Stimulated activated CD4-positive, alpha-beta T cell treated with anti-CD3 and anti-CD28 coated beads, Interleukin-4, amount 100 ng/mL, for 24 hours (primary cell): Measurements from ENCODE around the gene FEM1C.
A peak's percentile ranks its signal among the peaks of the same experiment; 100 is the strongest.

Experiments
- DNase-seq: peaks from one replicate; pipeline ENCODE4 v3.0.0-alpha.2; 2020

FEM1C gene

DNA sequence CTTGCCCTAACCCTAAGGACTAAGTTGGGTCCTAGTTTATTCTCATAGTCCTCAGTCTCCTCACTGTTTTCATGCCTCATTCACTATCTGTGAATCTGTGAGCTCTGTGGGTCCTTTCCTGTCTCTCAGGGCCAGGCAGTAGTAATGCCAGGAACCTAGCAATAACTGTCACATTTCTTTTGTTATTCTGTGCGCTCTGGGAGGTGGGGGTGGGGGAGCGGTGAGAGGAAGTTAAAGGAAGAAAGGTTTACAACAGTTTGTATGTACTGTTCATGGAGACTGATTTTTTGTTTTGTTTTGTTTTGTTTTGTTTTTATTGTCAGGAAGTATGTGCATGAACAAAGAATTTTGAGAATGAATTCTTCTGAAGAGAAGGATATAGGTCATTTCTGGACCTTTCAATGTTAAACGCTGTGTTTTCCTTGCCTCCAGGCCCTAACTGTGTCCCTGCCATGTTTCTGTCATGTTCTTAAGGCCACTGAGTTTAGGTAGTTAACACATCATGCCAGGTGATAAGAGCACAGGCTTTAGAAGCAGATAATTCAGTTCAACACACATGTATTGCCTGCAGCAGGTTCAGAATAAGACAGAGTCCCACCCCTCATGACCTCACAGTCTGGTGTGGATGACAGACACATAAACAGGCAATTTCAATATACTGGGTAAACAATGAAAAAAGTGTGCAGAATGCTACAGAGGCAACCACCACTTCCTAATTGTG is 13.3 kb upstream of the FEM1C start:
- DNase-seq: no peak

DNA sequence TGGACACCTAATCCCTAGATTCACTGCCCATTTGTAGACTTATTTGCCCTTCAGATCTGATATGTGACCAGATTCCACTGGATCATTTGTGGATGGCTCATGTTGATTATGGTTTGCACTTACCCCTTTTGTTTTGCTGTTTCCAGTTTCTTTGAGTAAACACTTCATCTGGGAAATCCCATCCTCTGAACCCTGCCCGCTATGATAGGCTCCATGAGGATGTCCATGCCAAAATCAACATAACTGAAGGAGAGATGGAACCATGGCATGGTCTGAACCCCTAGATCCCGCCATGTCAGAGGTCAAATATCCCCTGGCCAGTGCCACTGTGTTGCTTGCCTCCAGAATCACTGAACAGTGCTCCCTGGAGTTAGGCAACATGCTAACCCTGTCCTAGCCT is 11.7 kb upstream of the FEM1C start:
- DNase-seq: no peak

DNA sequence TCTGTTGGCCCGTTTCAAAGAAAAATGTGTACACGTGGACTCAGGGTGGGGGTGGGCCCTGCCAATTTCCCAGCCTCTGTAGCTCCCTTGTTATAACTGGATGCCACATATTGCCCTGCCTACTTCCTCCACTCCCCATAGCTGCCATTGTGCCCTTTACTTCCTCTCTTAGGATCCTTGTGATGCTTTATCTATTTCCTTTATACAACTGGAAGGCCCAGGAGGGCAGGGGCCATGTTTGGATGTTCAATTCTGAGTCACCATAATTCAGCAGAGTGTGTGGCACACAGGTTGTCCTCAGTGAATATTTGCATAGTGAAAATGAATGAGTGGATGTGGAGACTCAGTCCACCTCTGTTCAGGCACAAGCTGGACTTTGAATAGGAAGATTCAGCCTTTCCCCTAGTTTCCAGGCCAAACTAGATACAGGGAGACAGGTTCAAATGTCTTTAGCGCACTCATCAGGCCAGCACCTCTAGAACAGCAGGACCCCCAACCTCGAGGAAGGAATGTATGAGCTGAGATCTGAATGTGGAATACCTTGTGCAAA is 10.6 kb upstream of the FEM1C start:
- no peak for DNase-seq

- no peak for DNase-seq
These were observed 8.5 kb upstream of the FEM1C start for GRCh38 chr5:115553082-115553481.

- DNase-seq: no peak
These were observed 6.8 kb upstream of the FEM1C start for GRCh38 chr5:115551415-115551814.

DNA sequence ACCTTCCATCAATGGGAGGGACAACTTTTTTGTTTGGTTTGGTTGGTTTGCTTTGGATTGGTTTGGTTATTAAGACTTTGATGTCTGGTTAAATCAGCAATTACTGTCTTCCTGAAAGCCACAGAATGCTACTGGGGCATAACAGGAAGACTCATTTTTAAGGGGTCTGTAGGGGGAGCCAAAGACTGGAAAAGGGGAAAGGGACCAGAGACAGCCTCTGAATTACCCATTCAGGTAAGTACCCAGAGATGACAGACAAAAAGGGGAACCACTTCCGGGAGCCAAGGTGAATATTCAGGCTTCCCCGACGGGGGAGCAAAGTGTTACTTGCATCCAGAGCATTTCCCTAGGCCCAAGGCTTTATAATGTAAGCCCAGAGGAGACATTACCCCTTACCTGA is 4.6 kb upstream of the FEM1C start:
- no peak for DNase-seq

DNA sequence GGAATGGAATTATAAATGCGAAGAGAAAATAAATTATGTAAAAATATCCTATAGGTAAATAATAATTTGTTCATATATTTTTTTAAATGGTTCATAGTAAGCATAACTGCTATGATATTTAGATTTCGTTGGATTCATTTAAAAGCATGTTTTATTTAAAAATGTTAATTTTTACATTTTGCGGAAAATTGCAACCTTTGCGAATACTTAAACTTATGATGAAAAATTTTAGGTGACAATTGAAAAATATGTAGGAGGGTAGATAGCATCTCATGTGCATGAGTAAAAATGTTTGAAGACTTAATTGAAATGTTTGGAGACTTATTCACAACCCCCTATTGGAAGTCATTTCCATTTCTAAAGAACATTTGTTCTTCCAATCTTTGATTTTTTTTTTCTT is 4.1 kb upstream of the FEM1C start:
- DNase-seq: no peak

DNA sequence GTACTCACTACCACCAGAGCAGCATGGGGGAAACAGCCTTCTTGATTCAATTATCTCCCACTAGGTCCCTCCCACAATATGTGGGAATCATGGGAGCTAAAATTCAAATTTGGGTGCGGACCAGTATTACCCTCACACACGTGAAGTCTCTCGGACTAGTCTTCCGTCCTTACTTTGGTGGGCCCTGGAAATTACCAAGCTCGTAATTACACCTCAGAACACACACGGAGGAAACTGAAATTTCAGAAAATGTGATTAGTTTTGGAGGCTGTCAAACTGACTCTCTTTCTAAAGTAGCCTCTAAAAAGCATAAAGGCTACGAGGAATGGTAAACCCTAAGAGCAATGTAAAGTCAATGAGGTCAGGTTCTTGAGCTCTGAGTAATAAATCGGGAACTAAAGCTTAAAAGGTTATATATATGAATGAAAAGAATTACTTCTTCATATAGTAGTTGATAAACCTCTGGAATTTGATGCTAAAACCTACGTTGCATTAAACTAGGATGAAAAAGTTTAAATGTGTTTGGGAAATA is 842 bp upstream of the FEM1C start:
- DNase-seq: no peak

- peak; percentile 54 for DNase-seq
These were observed 536 bp downstream of the FEM1C start for GRCh38 chr5:115544043-115544435.

- DNase-seq: peak; percentile 58
These were observed 1.1 kb downstream of the FEM1C start for GRCh38 chr5:115543365-115544042.

DNA sequence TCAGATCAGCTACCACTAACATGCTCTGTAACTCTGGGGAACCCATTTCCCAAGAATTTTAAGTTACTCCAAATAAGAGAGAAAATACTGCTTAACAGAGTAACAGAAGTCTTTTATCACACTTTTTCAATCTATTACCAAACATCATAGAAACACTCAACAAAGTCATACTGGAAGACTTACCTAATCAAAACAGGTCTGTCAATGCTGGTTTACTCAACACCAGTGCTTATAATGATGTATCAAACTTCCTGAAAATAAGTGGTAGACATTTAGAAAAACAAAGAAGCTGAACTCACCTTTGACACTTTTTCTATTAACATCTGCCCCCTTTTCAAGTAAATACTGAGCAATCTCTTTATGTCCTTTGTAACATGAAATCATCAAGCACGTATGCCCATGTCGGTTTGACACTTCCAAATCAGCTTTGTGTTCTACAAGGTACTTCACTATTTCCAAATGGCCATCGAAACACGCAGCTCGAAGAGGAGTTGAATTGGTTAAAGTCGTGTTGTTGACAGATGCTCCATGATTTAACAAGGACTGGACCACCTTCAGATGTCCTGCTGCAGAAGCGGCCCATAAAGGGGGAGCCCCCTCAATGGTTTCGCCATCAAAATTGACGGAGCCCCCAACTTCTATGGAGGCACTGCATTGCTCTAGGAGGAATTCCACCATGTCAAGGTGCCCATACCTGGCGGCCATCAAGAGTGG is 1.8 kb downstream of the FEM1C start:
- no peak for DNase-seq

DNA sequence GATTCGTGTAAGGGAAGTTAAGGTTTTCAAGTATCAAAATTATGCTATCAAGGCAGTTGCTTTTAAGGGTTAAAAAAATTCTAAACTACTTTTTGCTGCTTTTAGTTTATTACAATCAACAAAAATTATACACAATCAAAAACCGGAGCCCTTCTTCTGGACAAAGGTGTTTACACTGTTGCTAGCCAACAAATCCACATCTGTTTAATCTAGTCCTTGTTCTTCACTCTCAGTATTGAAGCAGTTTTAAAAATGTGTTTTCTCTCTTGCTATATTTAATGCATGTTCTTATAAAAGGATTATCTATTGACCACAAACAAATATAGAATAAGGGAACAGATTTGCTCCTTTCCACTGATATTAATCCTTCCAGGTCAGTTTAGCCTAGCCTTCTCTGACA is 2.5 kb downstream of the FEM1C start:
- no peak for DNase-seq

DNA sequence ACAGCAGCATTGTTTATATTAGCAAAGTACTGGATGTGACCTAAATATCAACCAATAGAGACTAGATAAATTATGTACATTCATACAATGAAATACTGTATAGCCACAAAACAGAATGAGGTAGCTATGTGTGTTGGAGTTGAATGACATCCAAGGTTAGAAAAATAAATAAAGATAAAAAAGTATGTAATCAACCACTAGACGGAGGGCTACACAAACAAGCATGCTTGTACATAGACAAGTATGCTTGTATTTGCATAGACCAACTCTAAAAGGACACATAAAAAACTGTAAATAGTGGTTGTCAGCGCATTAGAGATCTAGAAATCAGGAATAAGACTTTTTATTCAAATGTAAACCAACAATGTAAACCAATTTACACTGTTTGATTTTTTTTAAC is 3.0 kb downstream of the FEM1C start:
- DNase-seq: no peak

DNA sequence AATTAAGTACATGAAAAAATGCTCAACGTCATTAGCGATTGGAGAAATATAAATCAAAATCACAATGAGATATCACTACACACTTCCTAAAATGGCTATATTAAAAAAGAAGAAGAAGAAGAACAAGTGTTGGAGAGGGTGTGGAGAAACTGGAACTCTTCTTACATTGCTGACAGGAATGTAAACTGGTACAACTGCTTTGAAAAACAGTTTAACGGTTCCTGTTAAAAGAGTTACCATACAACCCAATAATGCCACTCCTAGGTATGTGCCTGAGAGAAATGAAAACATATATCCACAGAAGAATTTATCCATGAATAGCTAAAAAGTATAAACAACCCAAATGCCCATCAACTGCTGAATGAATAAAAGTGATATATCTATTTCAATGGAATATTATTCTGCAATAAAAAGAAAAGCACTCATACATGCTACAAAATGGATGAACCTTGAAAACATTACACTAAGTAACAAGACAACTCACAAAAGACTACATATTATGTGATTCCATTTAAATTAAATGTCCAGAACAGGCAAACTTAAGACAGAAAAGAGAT is 9.0 kb downstream of the FEM1C start:
- DNase-seq: no peak

GRCh38 chr5:115532517-115532916 is 12.1 kb downstream of the FEM1C start:
- DNase-seq: no peak

DNA sequence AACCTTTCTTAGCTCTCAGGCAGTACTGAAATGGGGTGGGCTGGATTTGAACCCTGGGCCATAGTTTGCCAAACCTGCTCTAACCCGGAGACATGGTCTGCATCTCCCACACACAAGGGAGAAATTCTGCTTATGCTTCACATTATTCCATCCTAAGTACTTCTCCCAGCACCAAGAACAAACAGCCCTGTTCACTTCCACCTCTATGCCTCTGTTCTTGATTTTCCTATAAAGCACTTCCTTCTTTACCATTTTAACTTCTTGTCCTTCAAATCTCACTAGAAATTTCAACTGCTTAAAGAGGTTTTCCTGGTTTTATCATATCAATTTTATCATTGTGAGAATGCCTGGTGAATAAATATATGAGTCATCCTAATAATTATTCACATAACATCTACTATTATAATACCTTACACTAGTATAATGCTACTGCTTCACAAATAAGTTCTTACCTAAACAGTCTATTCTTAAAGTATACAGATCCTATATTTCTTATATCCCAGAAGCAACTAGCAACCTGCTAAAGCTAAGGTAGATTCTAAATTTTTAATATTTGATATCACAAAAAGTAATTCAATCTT is 12.7 kb downstream of the FEM1C start:
- DNase-seq: no peak

DNA sequence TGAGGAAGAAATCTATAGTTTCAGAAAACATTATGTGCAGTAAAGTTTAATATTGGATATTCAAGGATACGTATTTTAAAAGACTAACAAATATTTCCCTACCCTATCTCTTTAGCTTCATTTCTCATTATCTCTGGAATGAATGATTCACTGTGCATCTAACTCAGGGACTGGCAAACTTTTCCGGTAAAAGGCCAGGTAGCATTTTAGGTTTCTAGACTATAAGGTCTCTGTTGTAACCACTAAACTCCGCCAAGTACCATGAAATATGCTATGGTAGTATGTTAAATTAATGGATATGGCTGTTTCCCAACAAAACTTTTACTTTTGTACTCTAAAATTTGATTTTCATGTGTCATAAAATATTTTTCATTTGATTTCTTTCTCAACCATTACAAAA is 13.2 kb downstream of the FEM1C start:
- DNase-seq: no peak

DNA sequence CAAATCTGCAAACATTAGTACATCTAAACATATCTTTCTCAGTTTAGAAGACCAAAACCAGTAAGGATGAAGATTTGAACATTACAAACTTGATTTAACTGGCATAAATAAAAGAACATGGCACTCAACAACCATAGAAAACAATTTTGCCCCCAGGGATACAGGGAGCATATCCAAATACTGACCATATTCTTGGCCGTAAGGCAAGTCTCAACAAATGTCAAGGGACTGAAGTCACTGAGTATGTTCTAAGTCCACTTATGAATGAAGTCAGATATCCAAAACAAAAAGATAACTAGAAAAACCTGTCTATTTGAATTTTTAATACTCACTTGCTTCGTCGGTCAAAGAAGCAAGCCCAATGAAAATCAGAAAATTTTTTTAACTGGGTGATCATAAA is 14.1 kb downstream of the FEM1C start:
- DNase-seq: no peak

DNA sequence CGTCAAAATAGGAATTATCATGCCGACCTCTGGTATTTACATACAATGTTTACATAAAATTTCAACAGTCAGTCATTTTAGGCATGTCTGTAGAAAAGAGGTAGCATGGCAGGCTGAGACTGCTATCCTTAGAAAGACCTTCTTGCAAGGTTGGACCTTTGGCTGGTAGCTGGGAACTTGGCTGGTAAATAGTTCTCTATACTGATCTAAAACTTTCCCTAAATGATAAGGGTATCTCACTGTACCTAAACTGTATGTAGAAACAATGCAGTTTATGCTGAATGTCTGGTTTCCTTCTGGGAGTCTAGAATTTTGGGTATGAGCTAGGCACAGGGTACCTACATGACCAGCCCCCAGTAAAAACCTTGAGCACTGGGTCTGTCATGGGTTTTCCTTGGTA is 18.0 kb downstream of the FEM1C start:
- DNase-seq: no peak

- no peak for DNase-seq
These were observed 20.3 kb downstream of the FEM1C start for GRCh38 chr5:115524199-115524847.

GRCh38 chr5:115522832-115523403 is 21.7 kb downstream of the FEM1C start:
- DNase-seq: no peak

DNA sequence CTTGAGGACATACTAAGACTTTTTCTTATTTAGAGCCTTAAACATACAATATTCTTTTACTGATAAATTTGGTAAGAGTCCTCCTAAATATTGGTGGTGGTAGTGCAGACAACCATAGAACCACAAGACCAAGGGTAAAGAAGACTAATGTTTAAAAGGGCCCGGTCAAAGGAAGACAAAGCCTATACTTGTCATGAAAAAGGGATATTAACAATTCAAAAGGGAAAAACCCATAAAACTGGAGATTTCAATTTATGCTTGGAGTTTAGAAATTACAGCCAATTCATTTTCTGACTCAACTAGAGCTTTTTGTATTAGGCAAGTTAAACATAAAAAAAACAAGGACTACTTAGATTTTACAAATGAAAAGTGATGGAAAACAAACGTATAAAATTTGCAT is 24.4 kb downstream of the FEM1C start:
- no peak for DNase-seq
